HG03045 (cell line): ENCODE data around the gene PPP1R3A.
"Not testable (repeated sequence)": the region's sequence is repeated elsewhere in the genome, so short reads cannot be mapped to it uniquely, and the experiment has no call there.

Source experiments
- ATAC-seq: cut with Tn5 transposase; IDR thresholded peaks from one replicate; pipeline ENCODE4 v1.9.1; 2021; ENCODE audit warnings: mild to moderate bottlenecking, moderate library complexity; ENCODE audit not compliant: unreplicated experiment

The PPP1R3A gene, protein sequence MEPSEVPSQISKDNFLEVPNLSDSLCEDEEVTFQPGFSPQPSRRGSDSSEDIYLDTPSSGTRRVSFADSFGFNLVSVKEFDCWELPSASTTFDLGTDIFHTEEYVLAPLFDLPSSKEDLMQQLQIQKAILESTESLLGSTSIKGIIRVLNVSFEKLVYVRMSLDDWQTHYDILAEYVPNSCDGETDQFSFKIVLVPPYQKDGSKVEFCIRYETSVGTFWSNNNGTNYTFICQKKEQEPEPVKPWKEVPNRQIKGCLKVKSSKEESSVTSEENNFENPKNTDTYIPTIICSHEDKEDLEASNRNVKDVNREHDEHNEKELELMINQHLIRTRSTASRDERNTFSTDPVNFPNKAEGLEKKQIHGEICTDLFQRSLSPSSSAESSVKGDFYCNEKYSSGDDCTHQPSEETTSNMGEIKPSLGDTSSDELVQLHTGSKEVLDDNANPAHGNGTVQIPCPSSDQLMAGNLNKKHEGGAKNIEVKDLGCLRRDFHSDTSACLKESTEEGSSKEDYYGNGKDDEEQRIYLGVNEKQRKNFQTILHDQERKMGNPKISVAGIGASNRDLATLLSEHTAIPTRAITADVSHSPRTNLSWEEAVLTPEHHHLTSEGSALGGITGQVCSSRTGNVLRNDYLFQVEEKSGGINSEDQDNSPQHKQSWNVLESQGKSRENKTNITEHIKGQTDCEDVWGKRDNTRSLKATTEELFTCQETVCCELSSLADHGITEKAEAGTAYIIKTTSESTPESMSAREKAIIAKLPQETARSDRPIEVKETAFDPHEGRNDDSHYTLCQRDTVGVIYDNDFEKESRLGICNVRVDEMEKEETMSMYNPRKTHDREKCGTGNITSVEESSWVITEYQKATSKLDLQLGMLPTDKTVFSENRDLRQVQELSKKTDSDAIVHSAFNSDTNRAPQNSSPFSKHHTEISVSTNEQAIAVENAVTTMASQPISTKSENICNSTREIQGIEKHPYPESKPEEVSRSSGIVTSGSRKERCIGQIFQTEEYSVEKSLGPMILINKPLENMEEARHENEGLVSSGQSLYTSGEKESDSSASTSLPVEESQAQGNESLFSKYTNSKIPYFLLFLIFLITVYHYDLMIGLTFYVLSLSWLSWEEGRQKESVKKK

DNA sequence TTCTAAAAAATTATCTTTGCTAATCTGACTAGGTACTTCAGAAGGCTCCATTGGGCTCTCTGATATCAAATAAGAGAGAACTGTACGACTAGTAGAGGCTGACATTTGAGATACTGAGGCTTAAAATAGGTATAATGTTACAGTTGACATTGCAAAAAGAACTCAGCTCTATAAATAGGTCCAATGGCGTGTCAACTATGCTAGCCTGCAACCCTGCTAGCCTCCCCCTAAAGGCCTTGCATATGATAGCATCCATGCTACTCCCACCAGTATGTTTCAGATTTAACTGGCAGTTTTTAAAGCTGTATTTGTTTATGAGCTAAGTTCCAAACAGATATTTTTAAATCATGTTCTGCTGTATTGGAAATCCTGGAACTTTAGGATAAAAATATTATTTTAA is at the start of gene PPP1R3A:
PPP1R3A (minus strand) TSS at position 64 of the 400 bp plus-strand sequence; CDS start at position 51, 13 bp downstream.
- ATAC-seq, result no peak

DNA sequence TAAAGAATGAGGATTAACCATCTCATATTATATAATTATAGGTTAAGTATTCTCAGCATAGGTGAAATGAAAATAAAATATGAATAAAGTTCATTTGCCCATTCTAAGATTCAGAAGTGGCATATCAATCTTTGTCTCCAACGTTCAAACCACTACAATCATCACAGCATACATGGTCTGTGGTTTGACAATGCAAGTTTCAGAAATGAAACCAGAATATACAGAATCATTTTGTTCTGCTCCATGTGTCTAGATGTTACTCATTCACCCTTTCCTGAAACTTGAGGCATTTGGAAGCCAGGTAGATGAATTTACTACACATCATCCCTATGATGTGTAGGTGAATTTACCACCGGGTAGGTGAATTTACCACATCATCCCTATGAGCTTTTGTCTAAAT is 44.5 kb upstream of the PPP1R3A start:
- no peak for ATAC-seq

- no peak for ATAC-seq
Measured at GRCh38 chr7:113959910-113960309, 41.1 kb upstream of the PPP1R3A start.

- no peak for ATAC-seq
Measured at GRCh38 chr7:113955157-113955556, 36.3 kb upstream of the PPP1R3A start.

- ATAC-seq, result no peak
Measured at GRCh38 chr7:113953553-113953952, 34.7 kb upstream of the PPP1R3A start.

DNA sequence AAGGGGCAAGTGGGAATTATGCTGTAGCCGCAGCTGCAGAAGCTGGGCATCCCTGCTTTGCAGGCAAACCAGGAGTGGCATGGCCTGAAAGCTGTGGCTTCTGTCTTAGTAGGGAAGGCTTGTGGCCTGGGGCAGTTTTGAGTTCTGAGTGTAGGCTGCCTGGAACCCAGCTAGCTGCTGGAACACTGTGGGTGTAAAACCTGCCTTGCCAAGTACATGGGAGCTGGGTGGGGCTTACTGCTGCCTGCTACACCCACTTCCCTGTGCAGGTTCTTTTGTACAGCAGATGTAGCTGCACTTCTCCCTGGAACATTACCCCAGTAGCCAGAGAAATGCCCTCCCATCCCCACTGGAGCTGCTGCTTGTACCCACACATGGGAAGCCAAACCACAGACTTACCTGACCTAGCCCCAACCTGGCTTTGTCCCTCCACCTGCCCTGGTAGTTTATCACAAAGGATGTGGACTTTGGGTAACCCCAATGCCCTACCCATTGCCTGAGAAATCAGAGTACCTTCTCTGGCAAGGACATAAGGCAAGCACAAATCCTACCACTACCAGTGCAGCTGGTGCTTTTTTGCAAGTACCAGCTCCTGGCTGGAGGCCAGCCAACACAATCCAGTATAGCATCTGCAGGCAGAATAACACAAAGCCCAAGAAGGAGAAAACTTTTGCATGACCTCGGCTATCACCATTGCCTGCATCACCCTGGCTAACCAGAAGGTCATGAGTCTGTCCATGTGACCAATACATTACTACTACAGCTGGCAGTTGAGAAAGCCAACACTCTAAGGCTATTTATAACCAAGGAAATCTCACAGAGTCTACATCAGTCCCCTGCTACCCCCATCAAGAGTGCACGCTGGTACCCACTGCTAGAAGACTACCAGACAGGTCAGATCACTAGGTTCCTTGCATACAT is 26.5 kb upstream of the PPP1R3A start:
- no peak for ATAC-seq

DNA sequence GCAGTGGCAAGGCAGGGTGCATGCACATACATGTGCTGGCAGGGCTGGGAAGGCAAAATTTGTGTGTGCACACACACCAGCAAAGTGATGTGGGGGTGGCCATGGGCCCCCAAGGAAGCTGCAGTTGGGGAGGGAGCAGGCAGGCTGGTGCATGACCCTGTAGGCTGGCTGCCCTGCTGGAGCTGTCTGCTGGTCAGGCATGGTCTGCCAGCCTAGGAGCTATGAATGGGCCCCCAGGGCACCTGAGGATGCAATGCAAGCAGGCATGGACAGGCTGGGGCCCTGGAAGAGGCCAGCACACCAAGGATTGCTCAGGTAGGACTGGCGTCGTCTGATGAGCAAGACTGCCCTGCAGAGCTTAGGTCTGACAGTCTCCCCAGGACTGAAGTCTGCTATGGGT is 18.2 kb upstream of the PPP1R3A start:
- no peak for ATAC-seq

GRCh38 chr7:113936535-113936934 is 17.7 kb upstream of the PPP1R3A start:
- ATAC-seq, result no peak

- not testable (repeated sequence) for ATAC-seq
Measured at GRCh38 chr7:113929389-113929788, 10.6 kb upstream of the PPP1R3A start.

GRCh38 chr7:113928112-113928511 is 9.3 kb upstream of the PPP1R3A start:
- no peak for ATAC-seq

DNA sequence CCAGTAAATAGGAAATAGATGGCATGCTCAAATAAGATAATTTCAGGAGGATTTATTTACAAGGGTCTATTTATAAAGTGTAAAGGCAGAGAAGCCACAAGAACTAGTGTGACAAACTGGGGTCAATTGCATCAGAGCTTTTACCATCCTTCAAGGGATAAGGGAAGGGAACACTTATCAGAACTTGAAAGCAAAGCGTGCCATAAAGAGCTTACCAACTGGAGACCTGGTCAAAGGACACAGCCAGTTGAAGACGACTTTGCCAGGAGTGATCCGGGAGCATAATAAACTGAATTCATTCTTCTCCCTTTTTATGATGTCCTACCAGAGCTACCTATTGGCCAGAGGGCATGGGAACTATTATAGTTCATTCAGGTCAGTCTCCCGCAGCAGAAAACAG is 3.2 kb upstream of the PPP1R3A start:
- ATAC-seq, result no peak

DNA sequence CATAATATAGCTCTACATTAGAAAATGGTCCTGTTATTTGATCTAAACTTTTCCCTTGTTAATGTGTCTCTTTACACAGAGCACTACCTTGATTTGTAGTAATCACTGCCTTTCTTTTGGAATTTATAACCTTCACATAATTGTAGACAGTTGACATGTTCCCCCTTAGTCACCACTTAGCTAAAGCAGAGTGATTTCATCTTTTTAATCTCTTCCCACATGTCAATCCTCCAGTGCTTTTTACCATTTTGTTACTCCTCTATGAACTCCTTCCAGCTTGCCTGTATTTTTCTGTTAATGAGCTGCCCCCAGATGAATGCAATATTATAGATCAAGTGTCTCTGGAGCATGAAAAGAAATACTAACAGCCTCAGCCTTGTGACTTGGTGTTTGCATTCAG is 2.6 kb upstream of the PPP1R3A start:
- no peak for ATAC-seq

- ATAC-seq, result no peak
Measured at GRCh38 chr7:113917840-113918239, 969 bp downstream of the PPP1R3A start.

DNA sequence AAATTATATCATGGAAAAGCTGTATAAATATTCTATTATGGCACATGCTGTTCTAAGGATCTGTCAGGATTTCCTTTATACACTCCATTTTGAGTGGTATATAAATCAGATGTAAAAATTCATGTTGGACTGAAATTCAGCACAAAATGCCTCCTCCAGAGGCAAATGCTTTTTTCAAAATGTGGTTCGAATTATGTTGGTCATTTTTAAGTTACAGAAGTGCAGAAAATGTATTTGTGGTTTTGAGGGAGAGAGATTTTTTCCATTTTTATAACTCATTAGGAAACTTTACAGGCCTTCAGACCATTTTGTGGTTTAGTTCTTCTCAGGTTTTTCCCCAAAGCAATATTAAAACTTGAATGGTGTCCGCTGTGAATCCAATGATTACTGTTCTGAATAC is 2.9 kb downstream of the PPP1R3A start:
- ATAC-seq, result no peak

GRCh38 chr7:113912876-113913275 is 5.9 kb downstream of the PPP1R3A start:
- ATAC-seq, result no peak

GRCh38 chr7:113907617-113908016 is 11.2 kb downstream of the PPP1R3A start:
- ATAC-seq, result no peak

- ATAC-seq, result no peak
Measured at GRCh38 chr7:113904521-113904920, 14.3 kb downstream of the PPP1R3A start.

GRCh38 chr7:113892818-113893217 is 26.0 kb downstream of the PPP1R3A start:
- no peak for ATAC-seq

DNA sequence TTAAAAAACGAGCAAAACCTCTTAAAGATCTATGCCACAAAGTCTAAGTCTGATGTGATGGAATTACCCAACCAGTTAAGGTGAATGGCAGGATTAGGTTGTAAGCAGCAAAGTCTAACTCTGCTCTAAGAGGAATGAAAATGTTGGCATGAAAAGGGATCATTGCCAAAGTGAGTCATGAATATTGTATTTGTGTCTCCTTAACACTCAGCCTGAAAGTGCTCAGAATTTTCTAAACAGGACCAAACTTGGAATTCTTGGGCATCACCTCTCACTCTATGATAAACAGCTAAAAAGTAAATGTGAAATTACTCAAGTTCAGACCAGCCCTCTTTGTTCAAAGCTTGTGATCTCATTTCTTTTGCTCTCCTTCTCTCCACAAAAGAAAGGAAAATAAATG is 27.0 kb downstream of the PPP1R3A start:
- no peak for ATAC-seq

DNA sequence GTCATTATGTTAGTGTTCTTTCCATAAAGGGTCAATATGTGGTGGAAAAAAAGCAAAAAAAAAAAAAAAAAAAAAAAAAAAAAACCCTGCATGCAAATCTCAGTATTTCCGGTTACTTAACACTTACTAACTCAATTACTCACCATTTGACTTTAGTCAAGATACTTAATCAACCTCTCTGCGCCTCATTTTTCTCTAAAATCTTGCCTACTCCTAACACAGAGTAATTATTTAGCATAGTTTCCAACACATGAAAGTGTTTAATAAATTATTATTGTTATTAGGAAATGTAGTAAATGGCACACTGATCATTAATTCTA is 27.8 kb downstream of the PPP1R3A start:
- ATAC-seq, result no peak
